HCT116 (cell line): ENCODE data around the gene KRT83. TPM values are rescaled to one million over a fixed set of nuclear protein-coding genes. Genes with fewer than 3 reads are reported as not detected.

Experiments
- ATAC-seq: fragments of 200-7000 bp; cut with Tn5 transposase; 2 replicates; pipeline ENCODE4 v1.9.1; 2020; ENCODE audit warnings: mild to moderate bottlenecking, moderate library complexity
- BruUV-seq: library from RNA; stranded (reverse); fragments of 400-500 nt; replicated peaks from 2 replicates; lab custom pipeline; 2021; lab: Mats Ljungman, UMichigan
- CTCF ChIA-PET: fragments of 300-600 bp; sonication (Branson Sonifier 250); formaldehyde crosslinking; loops from one replicate; lab custom pipeline; 2021; ENCODE audit warnings: antibody characterized with exemption; lab: Charles Lee
- POLR2A ChIA-PET: fragments of 300-600, 350-600 bp; sonication (Branson Sonifier 250); formaldehyde crosslinking; loops from one replicate; lab custom pipeline; 2021; ENCODE audit warnings: antibody characterized with exemption; lab: Charles Lee
- RAD21 ChIA-PET, 2 experiments: fragments of 300-600 bp; sonication (Branson Sonifier 250); formaldehyde crosslinking; loops; one replicate each; lab custom pipeline; 2023; ENCODE audit warnings: low total read pairs in 2 of 2; ENCODE audit not compliant: uncharacterized antibody in 2 of 2, unreplicated experiment in 2 of 2, low non-redundant PET in 1 of 2; lab: Charles Lee
- DNase-seq: peaks from one replicate; pipeline ENCODE4 v3.0.0-alpha.2; 2010; ENCODE audit warnings: low read depth, low spot score
- H2AFZ ChIP-seq: fragments of 200-600 bp; shearing (Covaris generic), sonication (generic); 2 replicates; pipeline ENCODE4 v1.6.1; 2017; ENCODE audit warnings: low read depth, mixed run types, mixed read lengths, antibody characterized with exemption, low read length; ENCODE audit not compliant: poor library complexity, severe bottlenecking
- H3K27ac ChIP-seq: 2 replicates; pipeline ENCODE4 v1.5.1; 2012; ENCODE audit warnings: low read depth, low read length
- H3K27me3 ChIP-seq: fragments of 200-600 bp; sonication (generic); 2 replicates; pipeline ENCODE4 v1.6.1; 2016; ENCODE audit warnings: mixed run types, low read length, mixed read lengths; ENCODE audit not compliant: insufficient read depth
- H3K36me3 ChIP-seq, 2 experiments: fragments of 200-500 bp in 1 of 2; fragments of 200-600 bp in 1 of 2; sonication (Bioruptor generic) in 1 of 2; sonication (generic) in 1 of 2; 2 replicates each; pipeline versions ENCODE4 v1.5.1 to v1.6.1; 2014 to 2016; ENCODE audit warnings: low read length in 2 of 2, inconsistent platforms in 1 of 2, mixed read lengths in 1 of 2, mixed run types in 1 of 2; ENCODE audit not compliant: insufficient read depth in 2 of 2, control insufficient read depth in 1 of 2
- H3K4me1 ChIP-seq, 2 experiments: fragments of 200-600 bp in 1 of 2; sonication (generic) in 1 of 2; 2 replicates each; pipeline versions ENCODE4 v1.5.1 to v1.6.1; 2012 to 2017; ENCODE audit warnings: low read length in 2 of 2, inconsistent platforms in 1 of 2, mild to moderate bottlenecking in 1 of 2, mixed read lengths in 1 of 2, mixed run types in 1 of 2, moderate library complexity in 1 of 2; ENCODE audit not compliant: insufficient read depth in 2 of 2, control insufficient read depth in 1 of 2
- H3K4me2 ChIP-seq: fragments of 200-600 bp; sonication (generic); 2 replicates; pipeline ENCODE4 v1.6.1; 2017; ENCODE audit warnings: mixed run types, low read length, mixed read lengths
- H3K4me3 ChIP-seq, 2 experiments: fragments of 200-600 bp in 1 of 2; sonication (generic) in 1 of 2; replicated peaks in 1 of 2; 2 replicates each; pipeline ENCODE4 v1.5.1; 2011 to 2016; ENCODE audit warnings: low read length in 2 of 2, control low read depth in 1 of 2, low read depth in 1 of 2, mild to moderate bottlenecking in 1 of 2, mixed read lengths in 1 of 2, mixed run types in 1 of 2
- H3K79me2 ChIP-seq: fragments of 200-600 bp; sonication (generic); 2 replicates; pipeline ENCODE4 v1.6.1; 2017; ENCODE audit warnings: mild to moderate bottlenecking, mixed run types, low read length, moderate library complexity, mixed read lengths; ENCODE audit not compliant: insufficient read depth
- H3K9ac ChIP-seq: fragments of 200-600 bp; sonication (generic); 2 replicates; pipeline ENCODE4 v1.6.1; 2016; ENCODE audit warnings: low read length, mixed read lengths
- H3K9me2 ChIP-seq: fragments of 200-600 bp; sonication (generic), shearing (Covaris generic); 2 replicates; pipeline ENCODE4 v1.6.1; 2017; ENCODE audit warnings: mixed run types, mild to moderate bottlenecking, moderate library complexity; ENCODE audit not compliant: insufficient read depth
- H3K9me3 ChIP-seq, 2 experiments: fragments of 200-500 bp in 1 of 2; fragments of 200-600 bp in 1 of 2; sonication (Bioruptor generic) in 1 of 2; sonication (generic) in 1 of 2; 2 replicates each; pipeline ENCODE4 v1.6.1; 2014 to 2017; ENCODE audit warnings: low read length in 2 of 2, mixed read lengths in 2 of 2, inconsistent platforms in 1 of 2, low read depth in 1 of 2, mild to moderate bottlenecking in 1 of 2, mixed run types in 1 of 2, moderate library complexity in 1 of 2; ENCODE audit not compliant: control insufficient read depth in 1 of 2, insufficient read depth in 1 of 2
- H4K20me1 ChIP-seq: fragments of 200-600 bp; sonication (generic), shearing (Covaris generic); 2 replicates; pipeline ENCODE4 v1.6.1; 2017; ENCODE audit warnings: mixed run types, mild to moderate bottlenecking, moderate library complexity; ENCODE audit not compliant: insufficient read depth
- CBX3 ChIP-seq: IDR thresholded peaks from 2 replicates; pipeline ENCODE4 v1.6.1; 2012; ENCODE audit warnings: low read depth
- CTCF ChIP-seq, 3 experiments: fragments of 200-600 bp in 1 of 3; sonication (generic) in 1 of 3; IDR thresholded peaks in 2 of 3; conservative IDR thresholded peaks in 1 of 3; 2 replicates each; pipeline ENCODE4 v1.5.1; 2012 to 2017; ENCODE audit warnings: low read depth in 2 of 3, low read length in 2 of 3, antibody characterized with exemption in 1 of 3, borderline replicate concordance in 1 of 3, control low read depth in 1 of 3, mild to moderate bottlenecking in 1 of 3, mixed read lengths in 1 of 3, mixed run types in 1 of 3, moderate library complexity in 1 of 3; ENCODE audit not compliant: insufficient read depth in 1 of 3
- ELF1 ChIP-seq: IDR thresholded peaks from 2 replicates; pipeline ENCODE4 v1.6.1; 2012; ENCODE audit warnings: low read depth, borderline replicate concordance
- EZH2 ChIP-seq: fragments of 200-600 bp; sonication (generic); IDR thresholded peaks from 2 replicates; pipeline ENCODE4 v1.6.1; 2017; ENCODE audit warnings: antibody characterized with exemption, mixed run types
- EZH2phosphoT487 ChIP-seq: fragments of 200-600 bp; IDR thresholded peaks from 2 replicates; pipeline ENCODE4 v1.6.1; 2018; ENCODE audit warnings: antibody characterized with exemption, borderline replicate concordance
- FOSL1 ChIP-seq: IDR thresholded peaks from 2 replicates; pipeline ENCODE4 v1.6.1; 2012; ENCODE audit warnings: low read depth
- JUND ChIP-seq: IDR thresholded peaks from 2 replicates; pipeline ENCODE4 v1.6.1; 2012
- RAD21 ChIP-seq: IDR thresholded peaks from 2 replicates; pipeline ENCODE4 v1.6.1; 2012; ENCODE audit warnings: low read depth, mild to moderate bottlenecking
- SIN3A ChIP-seq: IDR thresholded peaks from 2 replicates; pipeline ENCODE4 v1.6.1; 2012; ENCODE audit warnings: low read depth
- SP1 ChIP-seq: IDR thresholded peaks from 2 replicates; pipeline ENCODE4 v1.6.1; 2012; ENCODE audit warnings: low read depth
- SRF ChIP-seq: IDR thresholded peaks from 2 replicates; pipeline ENCODE4 v1.6.1; 2012; ENCODE audit warnings: low read depth
- TCF7L2 ChIP-seq: IDR thresholded peaks from 2 replicates; pipeline ENCODE4 v1.7.0; 2011; ENCODE audit warnings: borderline replicate concordance, inconsistent platforms; ENCODE audit not compliant: insufficient read depth, insufficient read length; ENCODE audit errors: extremely low read depth
- YY1 ChIP-seq: IDR thresholded peaks from 2 replicates; pipeline ENCODE4 v1.6.1; 2011; ENCODE audit warnings: low read length, low read depth, moderate library complexity, mild to moderate bottlenecking; ENCODE audit not compliant: insufficient replicate concordance; ENCODE audit errors: extremely low read depth
- ZBTB33 ChIP-seq: IDR thresholded peaks from 2 replicates; pipeline ENCODE4 v1.6.1; 2011; ENCODE audit warnings: mild to moderate bottlenecking, low read length, moderate library complexity; ENCODE audit not compliant: insufficient replicate concordance; ENCODE audit errors: extremely low read depth
- ZNF274 ChIP-seq: fragments of 200-500 bp; sonication (Bioruptor generic); IDR thresholded peaks from 2 replicates; pipeline ENCODE4 v1.6.1; 2014; ENCODE audit warnings: mild to moderate bottlenecking, low read depth, low read length, inconsistent platforms
- intact Hi-C: fragments of 100-400 bp; cut with micrococcal nuclease; formaldehyde crosslinking; loops from 2 replicates; pipeline ENCODE4 v1.10.0; 2022
- total RNA-seq: library from RNA; stranded (reverse); gene quantifications from one replicate; pipeline ENCODE4 v1.2.1, GENCODE V29; 2021; ENCODE audit not compliant: unreplicated experiment

Gene KRT83
- total RNA-seq, 1 experiment from 2014 or later, result not detected

GRCh38 chr12:52337054-52337453, 15.9 kb upstream of the KRT83 start:
- no peak overlapping the region for H3K4me3 ChIP-seq
- CTCF ChIA-PET, result interaction anchor here (2.0 kb wide), 1 partner anchor 9 kb away, joined by 8 read pairs; no protein-coding TSS in a partner anchor
- no TSS peak for BruUV-seq
- peak; percentile 23; the same call in 1 of the 2 replicates for TF ChIP-seq FOSL1
- TF ChIP-seq YY1, result no peak
- POLR2A ChIA-PET, result interaction anchor here (1.0 kb wide), 1 partner anchor 58 kb away, joined by 3 read pairs; no protein-coding TSS in a partner anchor
- H3K9me2 ChIP-seq, result no peaks in the 10 kb centered on the region
- DNase-seq, result no peak
- intact Hi-C loops, result no loop called here
- RAD21 ChIA-PET, result no interaction called here
- no peak overlapping the region for H3K4me2 ChIP-seq
- H3K9me3 ChIP-seq, result no peaks in the 10 kb centered on the region
- H3K27me3 ChIP-seq, result no peaks in the 10 kb centered on the region
- ATAC-seq, result no peak
- peak overlapping the region; percentile 13 for H2AFZ ChIP-seq
- peaks cover 0 to 13% of the 10 kb centered on the region in 2 experiments; a peak in 2 of 4 replicates for H3K4me1 ChIP-seq
- H4K20me1 ChIP-seq, result no peaks in the 10 kb centered on the region
- H3K9ac ChIP-seq, result no peak overlapping the region
- H3K27ac ChIP-seq, result no peak overlapping the region
- no peaks in the 10 kb centered on the region for H3K36me3 ChIP-seq
- no peaks in the 10 kb centered on the region for H3K79me2 ChIP-seq

GRCh38 chr12:52336641-52337040, 15.4 kb upstream of the KRT83 start:
- BruUV-seq, result no TSS peak
- ChIA-PET POLR2A (no interaction called here), RAD21 (no interaction called here), CTCF (interaction anchor here (2.0 kb wide), 1 partner anchor 9 kb away, joined by 8 read pairs; no protein-coding TSS in a partner anchor)
- ATAC-seq (no peak), DNase-seq (no peak)
- Histone ChIP-seq H2AFZ (peak overlapping the region; percentile 13), H3K4me2 (no peak overlapping the region), H4K20me1 (no peaks in the 10 kb centered on the region), H3K27ac (no peak overlapping the region), H3K4me3 (no peak overlapping the region), H3K36me3 (no peaks in the 10 kb centered on the region), H3K9me2 (no peaks in the 10 kb centered on the region), H3K79me2 (no peaks in the 10 kb centered on the region), H3K4me1 (peaks cover 0 to 13% of the 10 kb centered on the region in 2 experiments; a peak in 2 of 4 replicates), H3K27me3 (no peaks in the 10 kb centered on the region), H3K9me3 (no peaks in the 10 kb centered on the region), H3K9ac (no peak overlapping the region)
- intact Hi-C loops, result no loop called here
- TF ChIP-seq SP1, result no peak
- no peak for TF ChIP-seq TCF7L2
- no peak for TF ChIP-seq CBX3
- TF ChIP-seq EZH2, result no peak
- TF ChIP-seq SRF, result no peak
- TF ChIP-seq ZNF274, result no peak
- no peak for TF ChIP-seq JUND
- TF ChIP-seq ZBTB33, result no peak
- no peak for TF ChIP-seq CTCF (IDR thresholded peaks at IDR 0.05 in 2 of 3, conservative IDR thresholded peaks at IDR 0.05 in 1 of 3; ENCODE audit: borderline replicate concordance in 1 of 3, insufficient read depth in 1 of 3, low read depth in 2 of 3, low read length in 2 of 3)
- TF ChIP-seq EZH2phosphoT487, result no peak
- TF ChIP-seq SIN3A, result no peak
- no peak for TF ChIP-seq RAD21
- no peak for TF ChIP-seq ELF1
